Loucy (cell line): ENCODE measurements around the gene TNNT2.

Experiments
- H2AFZ ChIP-seq: fragments of 200-600 bp; sonication (generic); 2 replicates; pipeline ENCODE4 v1.6.0; 2016; ENCODE audit warnings: antibody characterized with exemption, mild to moderate bottlenecking, low read length, moderate library complexity
- H3F3A ChIP-seq: fragments of 200-600 bp; 2 replicates; pipeline ENCODE4 v1.6.0; 2016; ENCODE audit warnings: antibody characterized with exemption, low read depth, mild to moderate bottlenecking
- H3K27me3 ChIP-seq: fragments of 200-600 bp; sonication (generic); 2 replicates; pipeline ENCODE4 v1.6.1; 2014; ENCODE audit warnings: low read length, mild to moderate bottlenecking; ENCODE audit not compliant: insufficient read depth, poor library complexity, severe bottlenecking
- H3K36me3 ChIP-seq: fragments of 200-600 bp; sonication (generic); 2 replicates; pipeline ENCODE4 v1.6.1; 2016; ENCODE audit warnings: low read length; ENCODE audit not compliant: insufficient read depth
- H3K4me1 ChIP-seq: fragments of 200-600 bp; sonication (generic); 2 replicates; pipeline ENCODE4 v1.5.1; 2014; ENCODE audit warnings: low read length, mild to moderate bottlenecking; ENCODE audit not compliant: insufficient read depth, poor library complexity, severe bottlenecking
- H3K4me2 ChIP-seq: fragments of 200-600 bp; sonication (generic); 2 replicates; pipeline ENCODE4 v1.6.0; 2014; ENCODE audit warnings: antibody characterized with exemption, low read length, low read depth, mild to moderate bottlenecking; ENCODE audit not compliant: poor library complexity, severe bottlenecking
- H3K4me3 ChIP-seq: fragments of 200-600 bp; sonication (generic); 2 replicates; pipeline ENCODE4 v1.5.1; 2014; ENCODE audit warnings: low read length, mild to moderate bottlenecking, mixed read lengths; ENCODE audit not compliant: poor library complexity, severe bottlenecking
- H3K79me2 ChIP-seq: fragments of 200-600 bp; sonication (generic); 2 replicates; pipeline ENCODE4 v1.6.1; 2014; ENCODE audit warnings: low read length; ENCODE audit not compliant: insufficient read depth
- H3K9ac ChIP-seq: fragments of 200-600 bp; sonication (generic); 2 replicates; pipeline ENCODE4 v1.6.0; 2014; ENCODE audit warnings: mild to moderate bottlenecking, low read depth, low read length, moderate library complexity; ENCODE audit not compliant: poor library complexity, severe bottlenecking
- H3K9me2 ChIP-seq: fragments of 200-600 bp; sonication (generic); replicated peaks from 2 replicates; pipeline ENCODE4 v1.6.1; 2016; ENCODE audit warnings: low read depth, low read length, mixed read lengths
- H3K9me3 ChIP-seq: fragments of 200-600 bp; sonication (generic); 2 replicates; pipeline ENCODE4 v1.6.1; 2014; ENCODE audit warnings: mild to moderate bottlenecking, antibody characterized with exemption, low read length, low read depth; ENCODE audit not compliant: insufficient read depth
- H4K20me1 ChIP-seq: fragments of 200-600 bp; sonication (generic); 2 replicates; pipeline ENCODE4 v1.6.0; 2014; ENCODE audit warnings: antibody characterized with exemption, low read length, mild to moderate bottlenecking; ENCODE audit not compliant: insufficient read depth, poor library complexity, severe bottlenecking
- EZH2phosphoT487 ChIP-seq: fragments of 200-600 bp; IDR thresholded peaks from 2 replicates; pipeline ENCODE4 v1.6.1; 2018; ENCODE audit warnings: antibody characterized with exemption, mild to moderate bottlenecking, moderate library complexity, borderline replicate concordance
- TF ChIP-seq, protein P1 (sequence below): fragments of 200-600 bp; sonication (generic); conservative IDR thresholded peaks from 2 replicates; pipeline ENCODE4 v1.5.1; 2014; ENCODE audit warnings: mild to moderate bottlenecking, antibody characterized with exemption, low read length

TNNT2 gene

GRCh38 chr1:201330541-201330940 lies 46.9 kb downstream of the TNNT2 start:
- H3K36me3 ChIP-seq = no peaks in the 10 kb centered on the region
- H3K9me3 ChIP-seq = no peaks in the 10 kb centered on the region
- no peak overlapping the region for H2AFZ ChIP-seq
- no peaks in the 10 kb centered on the region for H3K79me2 ChIP-seq
- no peak overlapping the region for H3K9ac ChIP-seq
- no peaks in the 10 kb centered on the region for H3K27me3 ChIP-seq
- no peaks in the 10 kb centered on the region for H3F3A ChIP-seq
- H3K4me3 ChIP-seq = no peak overlapping the region
- TF ChIP-seq, protein P1, sequence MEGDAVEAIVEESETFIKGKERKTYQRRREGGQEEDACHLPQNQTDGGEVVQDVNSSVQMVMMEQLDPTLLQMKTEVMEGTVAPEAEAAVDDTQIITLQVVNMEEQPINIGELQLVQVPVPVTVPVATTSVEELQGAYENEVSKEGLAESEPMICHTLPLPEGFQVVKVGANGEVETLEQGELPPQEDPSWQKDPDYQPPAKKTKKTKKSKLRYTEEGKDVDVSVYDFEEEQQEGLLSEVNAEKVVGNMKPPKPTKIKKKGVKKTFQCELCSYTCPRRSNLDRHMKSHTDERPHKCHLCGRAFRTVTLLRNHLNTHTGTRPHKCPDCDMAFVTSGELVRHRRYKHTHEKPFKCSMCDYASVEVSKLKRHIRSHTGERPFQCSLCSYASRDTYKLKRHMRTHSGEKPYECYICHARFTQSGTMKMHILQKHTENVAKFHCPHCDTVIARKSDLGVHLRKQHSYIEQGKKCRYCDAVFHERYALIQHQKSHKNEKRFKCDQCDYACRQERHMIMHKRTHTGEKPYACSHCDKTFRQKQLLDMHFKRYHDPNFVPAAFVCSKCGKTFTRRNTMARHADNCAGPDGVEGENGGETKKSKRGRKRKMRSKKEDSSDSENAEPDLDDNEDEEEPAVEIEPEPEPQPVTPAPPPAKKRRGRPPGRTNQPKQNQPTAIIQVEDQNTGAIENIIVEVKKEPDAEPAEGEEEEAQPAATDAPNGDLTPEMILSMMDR = no peak
- no peak for TF ChIP-seq EZH2phosphoT487
- H4K20me1 ChIP-seq = no peaks in the 10 kb centered on the region
- H3K4me2 ChIP-seq = no peak overlapping the region
- H3K9me2 ChIP-seq = no peaks in the 10 kb centered on the region
- H3K4me1 ChIP-seq = no peaks in the 10 kb centered on the region

DNA sequence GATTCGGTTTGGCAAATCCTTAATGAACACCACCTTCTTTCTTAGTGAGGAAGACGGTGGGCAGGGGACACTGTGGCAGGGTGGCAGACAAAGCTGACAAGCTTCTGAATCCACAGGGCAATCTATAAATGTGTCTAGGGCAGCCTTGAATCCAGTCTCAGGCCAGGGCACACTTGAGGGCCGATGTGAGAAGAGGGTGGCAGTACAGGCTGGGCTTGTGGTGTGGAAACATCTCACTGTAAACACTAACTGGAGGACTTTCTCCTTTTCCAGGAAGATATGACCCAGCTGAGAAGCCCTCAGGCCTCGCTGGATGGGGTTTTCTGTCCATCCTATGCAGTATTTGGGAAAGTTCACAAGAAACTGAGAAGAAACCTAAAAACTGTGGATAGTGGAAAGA lies 47.7 kb downstream of the TNNT2 start:
- no peaks in the 10 kb centered on the region for H3K9me2 ChIP-seq
- H3K9ac ChIP-seq = no peak overlapping the region
- H3K9me3 ChIP-seq = no peaks in the 10 kb centered on the region
- H3K4me3 ChIP-seq = no peak overlapping the region
- H3K79me2 ChIP-seq = no peaks in the 10 kb centered on the region
- H3K4me1 ChIP-seq = no peaks in the 10 kb centered on the region
- H3F3A ChIP-seq = no peaks in the 10 kb centered on the region
- no peaks in the 10 kb centered on the region for H3K36me3 ChIP-seq
- no peaks in the 10 kb centered on the region for H3K27me3 ChIP-seq
- no peak overlapping the region for H2AFZ ChIP-seq
- TF ChIP-seq, protein P1 = no peak
- TF ChIP-seq EZH2phosphoT487 = no peak
- H4K20me1 ChIP-seq = no peaks in the 10 kb centered on the region
- H3K4me2 ChIP-seq = no peak overlapping the region

DNA sequence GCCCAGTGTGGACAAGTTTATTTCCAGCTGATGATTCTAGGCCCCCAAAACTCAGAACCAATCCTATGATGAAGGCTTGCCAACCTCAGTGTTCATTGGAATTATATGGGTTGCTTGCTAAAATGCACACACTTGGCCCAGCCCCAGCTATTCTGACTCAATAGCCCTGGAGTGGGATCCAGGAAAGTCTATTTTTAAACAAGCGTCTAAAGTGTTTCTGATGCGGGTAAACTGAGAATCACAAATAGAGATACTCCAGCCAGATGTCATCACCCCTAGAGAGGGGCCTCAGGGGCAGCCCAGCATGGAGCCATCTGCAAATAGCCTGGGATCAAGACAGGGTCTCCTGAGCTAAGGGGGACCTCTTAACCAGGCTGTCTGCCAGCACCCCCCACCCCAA lies 48.2 kb downstream of the TNNT2 start:
- no peaks in the 10 kb centered on the region for H3K27me3 ChIP-seq
- no peaks in the 10 kb centered on the region for H3K9me3 ChIP-seq
- H4K20me1 ChIP-seq = no peaks in the 10 kb centered on the region
- no peaks in the 10 kb centered on the region for H3K79me2 ChIP-seq
- H3K4me3 ChIP-seq = no peak overlapping the region
- H3K4me2 ChIP-seq = no peak overlapping the region
- no peaks in the 10 kb centered on the region for H3K4me1 ChIP-seq
- H3K36me3 ChIP-seq = no peaks in the 10 kb centered on the region
- H3K9me2 ChIP-seq = no peaks in the 10 kb centered on the region
- no peak overlapping the region for H3K9ac ChIP-seq
- H2AFZ ChIP-seq = no peak overlapping the region
- TF ChIP-seq, protein P1 = no peak
- no peak for TF ChIP-seq EZH2phosphoT487
- no peaks in the 10 kb centered on the region for H3F3A ChIP-seq
